ENCODE measurements around the gene DNAH6. TPM values are rescaled to one million over a fixed set of nuclear protein-coding genes. Genes with fewer than 3 reads are reported as not detected.

Gene DNAH6
- total RNA-seq, 1 donor from 2014 or later = 0.52 TPM

- no peak for DNase-seq (ENCODE audit: low read depth)
- TF ChIP-seq, protein P1, sequence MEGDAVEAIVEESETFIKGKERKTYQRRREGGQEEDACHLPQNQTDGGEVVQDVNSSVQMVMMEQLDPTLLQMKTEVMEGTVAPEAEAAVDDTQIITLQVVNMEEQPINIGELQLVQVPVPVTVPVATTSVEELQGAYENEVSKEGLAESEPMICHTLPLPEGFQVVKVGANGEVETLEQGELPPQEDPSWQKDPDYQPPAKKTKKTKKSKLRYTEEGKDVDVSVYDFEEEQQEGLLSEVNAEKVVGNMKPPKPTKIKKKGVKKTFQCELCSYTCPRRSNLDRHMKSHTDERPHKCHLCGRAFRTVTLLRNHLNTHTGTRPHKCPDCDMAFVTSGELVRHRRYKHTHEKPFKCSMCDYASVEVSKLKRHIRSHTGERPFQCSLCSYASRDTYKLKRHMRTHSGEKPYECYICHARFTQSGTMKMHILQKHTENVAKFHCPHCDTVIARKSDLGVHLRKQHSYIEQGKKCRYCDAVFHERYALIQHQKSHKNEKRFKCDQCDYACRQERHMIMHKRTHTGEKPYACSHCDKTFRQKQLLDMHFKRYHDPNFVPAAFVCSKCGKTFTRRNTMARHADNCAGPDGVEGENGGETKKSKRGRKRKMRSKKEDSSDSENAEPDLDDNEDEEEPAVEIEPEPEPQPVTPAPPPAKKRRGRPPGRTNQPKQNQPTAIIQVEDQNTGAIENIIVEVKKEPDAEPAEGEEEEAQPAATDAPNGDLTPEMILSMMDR (conservative IDR thresholded peaks at IDR 0.05; ENCODE audit: low read depth, low read length) = no peak
- no peak overlapping the region for H3K4me3 ChIP-seq (ENCODE audit: low read depth, low read length)
These were observed 24.6 kb upstream of the DNAH6 start for GRCh38 chr2:84491741-84492140.

- no peak for DNase-seq (ENCODE audit: low read depth)
- TF ChIP-seq, protein P1 (conservative IDR thresholded peaks at IDR 0.05; ENCODE audit: low read depth, low read length) = no peak
- H3K4me3 ChIP-seq (ENCODE audit: low read depth, low read length) = no peak overlapping the region
These were observed 23.7 kb upstream of the DNAH6 start for GRCh38 chr2:84492571-84492970.

GRCh38 chr2:84493514-84493913, 22.8 kb upstream of the DNAH6 start:
- DNase-seq (ENCODE audit: low read depth) = no peak
- no peak overlapping the region for H3K4me3 ChIP-seq (ENCODE audit: low read depth, low read length)
- TF ChIP-seq, protein P1 (conservative IDR thresholded peaks at IDR 0.05; ENCODE audit: low read depth, low read length) = no peak

DNA sequence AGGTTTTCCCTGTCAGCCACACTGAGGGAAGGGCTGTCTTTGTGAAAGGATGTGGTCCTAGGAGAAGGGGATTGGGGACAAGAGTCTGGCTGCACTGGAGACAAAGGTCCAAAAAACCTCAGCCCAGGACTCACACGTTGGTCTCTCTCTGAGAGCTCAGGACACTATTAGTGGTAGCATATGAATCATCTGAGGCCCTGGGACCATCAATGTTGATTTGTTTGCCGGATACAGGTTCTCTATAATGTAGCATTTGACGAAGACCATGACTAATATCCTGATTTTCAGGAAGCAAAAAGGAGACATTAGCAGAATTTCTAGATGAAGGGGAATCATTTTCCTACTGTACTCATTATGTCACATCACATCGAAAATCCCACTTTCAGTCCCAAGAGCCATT, 22.2 kb upstream of the DNAH6 start:
- TF ChIP-seq, protein P1 (conservative IDR thresholded peaks at IDR 0.05; ENCODE audit: low read depth, low read length) = no peak
- no peak overlapping the region for H3K4me3 ChIP-seq (ENCODE audit: low read depth, low read length)
- DNase-seq (ENCODE audit: low read depth) = no peak

GRCh38 chr2:84495539-84496146, 20.7 kb upstream of the DNAH6 start:
- H3K4me3 ChIP-seq (ENCODE audit: low read depth, low read length) = no peak overlapping the region
- TF ChIP-seq, protein P1 (conservative IDR thresholded peaks at IDR 0.05; ENCODE audit: low read depth, low read length) = peak; percentile 69
- DNase-seq (ENCODE audit: low read depth) = no peak

DNA sequence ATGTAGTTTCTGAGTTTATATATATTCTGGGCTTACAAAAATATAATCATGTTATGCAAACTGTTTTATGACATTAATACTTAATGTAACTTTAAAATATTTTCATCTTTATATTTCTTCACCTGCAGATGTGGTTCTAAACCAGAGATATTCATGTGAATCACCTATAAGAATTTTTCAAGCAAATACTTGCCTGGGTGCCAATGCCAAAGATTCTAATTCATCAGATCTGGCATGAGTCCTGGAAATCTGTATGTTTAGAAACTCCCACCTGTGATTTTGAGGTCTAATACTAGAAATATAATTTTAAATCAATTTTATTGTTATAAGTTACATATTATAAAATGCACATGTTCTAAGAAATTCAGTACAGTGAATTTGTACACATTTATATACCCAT, 19.9 kb upstream of the DNAH6 start:
- no peak for DNase-seq (ENCODE audit: low read depth)
- TF ChIP-seq, protein P1 (conservative IDR thresholded peaks at IDR 0.05; ENCODE audit: low read depth, low read length) = no peak
- no peak overlapping the region for H3K4me3 ChIP-seq (ENCODE audit: low read depth, low read length)

DNA sequence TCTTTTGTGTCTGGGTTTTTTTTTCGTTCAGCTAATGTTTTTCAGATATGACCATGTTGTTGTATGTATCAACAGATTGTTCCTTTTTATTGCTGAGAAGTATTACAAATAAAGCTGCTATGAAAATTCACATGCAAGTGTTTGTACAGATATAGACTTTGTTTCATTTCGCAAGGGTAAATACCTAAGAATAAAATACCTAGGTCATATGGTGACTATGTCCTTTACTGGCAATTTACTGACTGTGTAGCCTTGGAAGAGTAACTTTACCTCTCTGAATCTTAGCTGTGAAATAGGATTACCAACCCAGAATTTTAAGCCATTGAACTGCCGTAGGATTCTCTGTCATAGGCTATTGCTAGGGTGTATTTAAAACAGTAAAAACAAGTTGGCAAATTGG, 19.0 kb upstream of the DNAH6 start:
- H3K4me3 ChIP-seq (ENCODE audit: low read depth, low read length) = no peak overlapping the region
- TF ChIP-seq, protein P1 (conservative IDR thresholded peaks at IDR 0.05; ENCODE audit: low read depth, low read length) = no peak
- no peak for DNase-seq (ENCODE audit: low read depth)
